Large intestine (tissue), 3 donors: Measurements from ENCODE around the gene KMT2C. TPM values are rescaled to one million over a fixed set of nuclear protein-coding genes. Genes with fewer than 3 reads are reported as not detected.
"Not testable (repeated sequence)": the region's sequence is repeated elsewhere in the genome, so short reads cannot be mapped to it uniquely, and the experiment has no call there.

Source experiments
- DNase-seq, 2 donors: peaks; one replicate each; pipeline versions ENCODE4 v3.0.0 to v3.0.0-alpha.2; 2013
- H3K27ac ChIP-seq: one replicate; pipeline ENCODE4 v1.5.1; 2013; ENCODE audit warnings: low read length
- H3K27me3 ChIP-seq: 2 replicates; pipeline ENCODE4 v1.6.1; 2013; ENCODE audit warnings: low read length; ENCODE audit not compliant: control insufficient read depth, insufficient read depth
- H3K36me3 ChIP-seq: 2 replicates; pipeline ENCODE4 v1.6.1; 2013; ENCODE audit warnings: low read length; ENCODE audit not compliant: control insufficient read depth, insufficient read depth
- H3K4me1 ChIP-seq: one replicate; pipeline ENCODE4 v1.6.1; 2013; ENCODE audit warnings: low read length; ENCODE audit not compliant: control insufficient read depth, insufficient read depth
- H3K4me3 ChIP-seq: one replicate; pipeline ENCODE4 v1.5.1; 2013; ENCODE audit warnings: low read length
- H3K9me3 ChIP-seq: one replicate; pipeline ENCODE4 v1.6.1; 2013; ENCODE audit warnings: mild to moderate bottlenecking, low read depth, low read length, moderate library complexity; ENCODE audit not compliant: control insufficient read depth
- WGBS: methylation state at CpG from one replicate; pipeline ENCODE4 v1.1.5; 2013; ENCODE audit warnings: low lambda C conversion rate; ENCODE audit not compliant: insufficient coverage; 5-methylcytosine and 5-hydroxymethylcytosine counted together
- polyA plus RNA-seq: library from polyadenylated mRNA; unstranded; fragments of 120-200 nt; gene quantifications from one replicate; pipeline ENCODE4 v1.2.1, GENCODE V29; 2013

The KMT2C gene
- polyA plus RNA-seq, 1 donor, result 34.1 TPM

DNA sequence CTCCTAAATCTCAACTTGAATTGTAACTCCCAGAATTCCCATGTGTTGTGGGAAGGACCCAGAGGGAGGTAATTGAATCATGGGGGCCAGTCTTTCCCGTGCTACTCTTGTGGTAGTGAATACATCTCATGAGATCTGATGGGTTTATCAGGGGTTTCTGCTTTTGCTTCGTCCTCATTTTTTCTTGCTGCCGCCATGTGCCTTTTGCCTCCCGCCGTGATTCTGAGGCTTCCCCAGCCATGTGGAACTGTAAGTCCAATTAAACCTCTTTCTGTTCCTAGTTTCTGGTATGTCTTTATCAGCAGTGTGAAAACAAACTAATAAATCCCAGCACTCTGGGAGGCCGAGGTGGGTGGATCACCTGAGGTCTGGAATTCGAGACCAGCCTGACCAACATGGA, 33.8 kb upstream of the KMT2C start:
- no CpG with 5 or more reads among the region's 7 CpGs for WGBS
- not testable (repeated sequence) for H3K27ac ChIP-seq

GRCh38 chr7:152467225-152467624, 31.4 kb upstream of the KMT2C start:
- Histone ChIP-seq H3K27me3 (no peaks in the 10 kb centered on the region), H3K36me3 (no peaks in the 10 kb centered on the region), H3K4me1 (no peaks in the 10 kb centered on the region), H3K9me3 (peaks cover 4% of the 10 kb centered on the region), H3K27ac (no peak overlapping the region), H3K4me3 (no peak overlapping the region)
- 100% methylated on average over 2 of the region's 9 CpGs for WGBS
- no peak for DNase-seq

More for the DNA sequence above, 33.8 kb upstream of the KMT2C start:
- DNase-seq, H3K9me3 ChIP-seq, H3K27me3 ChIP-seq, H3K36me3 ChIP-seq, H3K4me1 ChIP-seq, H3K4me3 ChIP-seq: not testable (repeated sequence)

DNA sequence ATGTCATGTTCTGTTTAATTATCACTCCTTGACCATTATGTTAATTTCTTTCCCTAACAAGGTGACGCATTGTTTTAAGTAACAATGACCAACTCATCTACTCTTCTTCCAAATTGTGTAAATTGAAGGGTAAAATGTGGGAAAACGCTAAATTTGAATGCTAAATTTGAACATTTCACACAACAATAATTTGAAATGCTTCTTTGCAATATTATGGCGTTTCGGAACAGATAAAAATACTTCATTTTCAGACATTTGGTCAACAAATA, 29.2 kb upstream of the KMT2C start:
- DNase-seq, result no peak
- Histone ChIP-seq H3K4me3 (peak overlapping the region; percentile 73), H3K9me3 (no peaks in the 10 kb centered on the region), H3K27ac (peak overlapping the region; percentile 99), H3K36me3 (no peaks in the 10 kb centered on the region), H3K4me1 (peaks cover 8% of the 10 kb centered on the region), H3K27me3 (no peaks in the 10 kb centered on the region)
- WGBS, result 38% methylated on average over 3 of the region's 4 CpGs

DNA sequence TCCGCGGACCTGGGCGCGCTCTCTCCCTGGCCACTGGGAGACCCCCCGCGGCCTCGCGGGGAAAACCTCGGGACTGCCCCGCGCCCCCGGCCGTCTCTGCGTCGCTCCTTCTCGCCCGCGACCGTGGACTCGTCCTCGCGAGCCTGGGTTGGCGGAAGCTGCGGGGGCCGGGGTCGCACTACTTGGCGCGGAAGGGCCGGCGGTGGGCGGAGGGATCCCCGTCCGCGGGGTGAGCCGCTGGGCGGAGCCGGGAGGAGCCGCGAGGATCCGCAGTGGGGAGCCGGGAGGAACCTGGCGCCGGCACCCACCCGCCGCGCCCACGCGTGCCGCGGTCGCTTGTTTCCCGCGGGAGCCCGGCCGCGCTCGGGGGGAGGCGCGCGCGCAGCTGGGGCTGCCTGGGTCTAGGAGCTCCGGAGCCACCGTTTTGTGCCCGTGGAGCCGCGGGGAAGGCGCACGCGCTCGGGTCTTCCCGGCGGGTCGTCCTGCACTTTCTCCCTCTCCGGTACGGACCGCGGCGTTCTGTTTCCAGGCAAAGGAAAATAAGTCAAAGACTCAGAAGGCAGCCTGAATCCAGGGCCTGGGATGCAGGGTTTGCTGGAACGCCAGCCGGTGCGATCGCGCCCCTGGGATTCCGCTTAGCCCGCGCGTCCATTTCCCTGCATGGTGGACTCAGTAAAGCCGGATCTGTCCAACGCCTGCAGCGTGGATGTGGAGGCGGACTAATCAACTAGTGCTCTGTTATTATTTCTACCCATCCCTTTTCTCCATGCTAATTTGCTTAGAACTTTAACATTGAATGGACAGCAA, 28.7 kb upstream of the KMT2C start:
- peaks cover 13% of the 10 kb centered on the region for H3K4me1 ChIP-seq
- DNase-seq, result peak; percentile 74 to 88
- H3K4me3 ChIP-seq, result peak overlapping the region; percentile 73
- WGBS, result no CpG with 5 or more reads among the region's 91 CpGs
- H3K9me3 ChIP-seq, result no peaks in the 10 kb centered on the region
- no peaks in the 10 kb centered on the region for H3K36me3 ChIP-seq
- H3K27ac ChIP-seq, result peak overlapping the region; percentile 99
- no peaks in the 10 kb centered on the region for H3K27me3 ChIP-seq

DNA sequence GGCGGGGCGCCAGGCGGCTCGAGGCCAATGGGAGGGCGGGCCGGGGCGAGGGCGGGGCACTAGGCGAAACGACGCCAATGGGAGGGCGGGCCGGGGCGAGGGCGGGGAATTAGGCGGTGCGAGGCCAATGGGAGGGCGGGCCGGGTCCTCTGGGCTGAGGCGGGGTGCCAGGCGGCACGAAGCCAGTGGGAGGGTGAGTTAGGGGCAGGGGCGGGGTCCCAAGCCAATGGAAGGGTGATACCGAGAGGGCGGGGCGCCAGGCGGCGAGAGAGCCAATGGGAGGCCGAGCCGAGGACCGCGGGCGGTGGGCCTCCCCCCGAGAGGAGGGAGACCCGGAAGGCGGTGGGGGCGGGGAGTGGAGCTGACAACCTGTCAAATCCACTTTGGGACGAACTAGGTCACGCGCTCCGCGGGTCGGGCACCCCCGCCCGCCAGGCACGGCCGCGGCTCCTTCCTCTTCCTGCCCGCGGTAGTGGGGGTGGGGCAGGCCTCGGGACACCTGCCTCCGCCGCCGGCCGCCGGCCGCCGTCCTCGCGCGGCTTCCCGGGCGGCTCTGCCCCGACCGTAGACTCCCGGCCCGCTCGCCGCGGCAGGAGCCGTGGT, 28.0 kb upstream of the KMT2C start:
- WGBS, result no CpG with 5 or more reads among the region's 71 CpGs
- Histone ChIP-seq H3K4me1 (peaks cover 17% of the 10 kb centered on the region), H3K4me3 (peak overlapping the region; percentile 82), H3K27me3 (no peaks in the 10 kb centered on the region), H3K36me3 (no peaks in the 10 kb centered on the region), H3K9me3 (no peaks in the 10 kb centered on the region), H3K27ac (peak overlapping the region; percentile 99)
- DNase-seq, result peak; percentile 100

- peaks cover 17% of the 10 kb centered on the region for H3K4me1 ChIP-seq
- peak overlapping the region; percentile 97 for H3K27ac ChIP-seq
- H3K9me3 ChIP-seq, result no peaks in the 10 kb centered on the region
- no peaks in the 10 kb centered on the region for H3K27me3 ChIP-seq
- H3K36me3 ChIP-seq, result no peaks in the 10 kb centered on the region
- no peak for DNase-seq
- 0% methylated on average over 3 of the region's 29 CpGs for WGBS
- H3K4me3 ChIP-seq, result peak overlapping the region; percentile 82
Measured at GRCh38 chr7:152462995-152463708, 27.3 kb upstream of the KMT2C start.

DNA sequence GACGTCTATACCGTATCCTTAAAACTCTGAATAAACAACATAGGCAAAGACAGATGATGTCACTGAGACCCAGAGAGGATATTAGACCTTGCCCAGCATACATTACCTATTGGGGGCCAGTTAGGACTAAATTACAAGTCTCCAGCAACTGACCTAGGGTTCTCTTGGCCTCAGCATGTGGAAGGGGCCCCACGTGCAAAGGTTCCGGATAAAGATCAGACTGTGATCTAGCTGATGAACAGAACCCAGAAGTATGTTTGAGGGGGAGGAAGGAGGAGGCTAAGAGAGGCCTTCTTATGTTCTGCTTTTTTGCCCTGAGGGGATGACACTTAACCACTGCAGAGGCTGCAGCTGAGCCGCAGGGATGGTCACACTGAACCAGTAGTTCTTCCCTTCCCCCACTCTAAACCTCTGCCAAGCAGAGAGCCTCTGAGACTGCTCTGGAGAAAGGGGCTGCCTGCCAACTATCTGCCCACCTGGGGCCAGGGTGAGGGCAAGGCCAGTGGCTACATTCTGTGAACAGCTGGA, 24.0 kb upstream of the KMT2C start:
- peaks cover 17% of the 10 kb centered on the region for H3K4me1 ChIP-seq
- no peak overlapping the region for H3K4me3 ChIP-seq
- peak overlapping the region; percentile 63 for H3K27ac ChIP-seq
- H3K36me3 ChIP-seq, result no peaks in the 10 kb centered on the region
- DNase-seq, result peak; percentile 23 to 62
- H3K27me3 ChIP-seq, result no peaks in the 10 kb centered on the region
- no CpG with 5 or more reads among the region's 5 CpGs for WGBS
- H3K9me3 ChIP-seq, result no peaks in the 10 kb centered on the region

DNA sequence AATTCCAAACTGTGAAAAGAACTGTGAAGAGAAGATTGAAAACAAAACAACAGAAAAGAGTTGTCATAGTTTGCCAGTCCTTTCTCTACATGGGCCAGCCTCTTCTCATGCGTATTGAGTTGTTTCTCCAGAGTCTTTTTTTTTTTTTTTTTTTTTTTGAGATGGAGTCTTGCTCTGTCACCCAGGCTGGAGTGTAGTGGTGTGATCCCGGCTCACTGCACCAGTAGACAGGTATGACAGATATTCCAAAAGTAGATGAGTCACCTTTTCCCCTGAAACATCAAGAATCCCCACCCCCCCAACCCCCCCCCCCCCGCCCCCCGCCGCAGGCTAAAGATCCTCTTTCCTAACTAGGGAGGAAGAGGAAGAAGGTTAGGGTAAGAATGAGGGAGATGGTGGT, 15.6 kb upstream of the KMT2C start:
- no peak for DNase-seq
- H3K36me3 ChIP-seq, result no peaks in the 10 kb centered on the region
- no peaks in the 10 kb centered on the region for H3K4me1 ChIP-seq
- no peak overlapping the region for H3K4me3 ChIP-seq
- H3K27ac ChIP-seq, result no peak overlapping the region
- H3K9me3 ChIP-seq, result no peaks in the 10 kb centered on the region
- WGBS, result no CpG with 5 or more reads among the region's 5 CpGs
- no peaks in the 10 kb centered on the region for H3K27me3 ChIP-seq

DNA sequence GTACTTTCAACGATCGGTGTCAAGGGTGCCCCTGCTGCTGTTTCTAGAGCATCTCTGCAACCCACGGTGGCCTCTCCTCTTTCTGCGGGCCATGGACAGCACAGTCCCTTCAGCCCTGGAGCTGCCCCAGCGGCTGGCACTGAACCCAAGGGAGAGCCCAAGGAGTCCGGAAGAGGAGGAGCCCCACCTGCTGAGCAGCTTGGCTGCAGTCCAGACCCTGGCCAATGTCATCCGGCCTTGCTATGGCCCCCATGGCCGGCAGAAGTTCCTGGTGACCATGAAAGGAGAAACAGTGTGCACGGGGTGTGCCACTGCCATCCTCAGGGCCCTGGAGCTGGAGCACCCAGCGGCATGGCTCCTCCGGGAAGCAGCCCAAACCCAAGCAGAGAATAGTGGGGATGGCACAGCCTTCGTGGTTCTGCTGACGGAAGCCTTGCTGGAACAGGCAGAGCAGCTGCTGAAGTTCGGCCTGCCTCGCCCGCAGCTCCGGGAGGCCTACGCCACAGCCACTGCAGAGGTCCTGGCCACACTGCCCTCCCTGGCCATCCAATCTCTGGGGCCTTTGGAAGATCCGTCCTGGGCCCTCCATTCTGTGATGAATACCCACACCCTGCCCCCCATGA, 9.7 kb upstream of the KMT2C start:
- no CpG with 5 or more reads among the region's 19 CpGs for WGBS
- H3K9me3 ChIP-seq, H3K27me3 ChIP-seq, H3K4me1 ChIP-seq, H3K4me3 ChIP-seq, DNase-seq, H3K36me3 ChIP-seq, H3K27ac ChIP-seq: not testable (repeated sequence)

DNA sequence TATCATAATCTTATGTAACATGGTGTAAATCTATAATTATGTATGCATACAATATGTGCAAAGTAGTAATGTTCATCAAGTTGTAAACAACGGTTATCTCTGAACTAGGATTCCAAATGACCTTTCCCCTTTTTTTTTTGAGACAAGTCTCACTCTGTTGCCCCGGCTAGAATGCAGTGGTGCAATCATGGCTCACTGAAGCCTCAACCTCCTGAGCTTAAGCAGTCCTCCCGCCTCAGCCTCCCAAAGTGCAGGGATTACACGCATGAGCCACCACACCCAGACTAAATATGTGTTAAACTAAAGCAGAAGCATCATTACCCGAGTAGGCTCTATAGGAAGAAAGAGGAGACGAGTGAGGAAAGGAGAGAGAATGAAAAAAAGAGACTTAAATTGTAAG, 7.8 kb upstream of the KMT2C start:
- Histone ChIP-seq H3K27me3 (no peaks in the 10 kb centered on the region), H3K4me1 (no peaks in the 10 kb centered on the region), H3K4me3 (no peak overlapping the region), H3K9me3 (no peaks in the 10 kb centered on the region), H3K36me3 (no peaks in the 10 kb centered on the region), H3K27ac (no peak overlapping the region)
- whole genome bisulfite sequencing, result 50% methylated on average over 2 of the region's 6 CpGs
- DNase-seq, result no peak
